ENCODE measurements around the gene SCN11A.

- TF ChIP-seq CTCF (IDR thresholded peaks at IDR 0.05) (no peak), POLR2A (IDR thresholded peaks at IDR 0.05) (no peak)
These were observed 45.0 kb upstream of the SCN11A start for GRCh38 chr3:39096775-39097174.

Data from lower leg skin (tissue), 3 donors.